ENCODE measurements around the gene CLEC9A.

DNA sequence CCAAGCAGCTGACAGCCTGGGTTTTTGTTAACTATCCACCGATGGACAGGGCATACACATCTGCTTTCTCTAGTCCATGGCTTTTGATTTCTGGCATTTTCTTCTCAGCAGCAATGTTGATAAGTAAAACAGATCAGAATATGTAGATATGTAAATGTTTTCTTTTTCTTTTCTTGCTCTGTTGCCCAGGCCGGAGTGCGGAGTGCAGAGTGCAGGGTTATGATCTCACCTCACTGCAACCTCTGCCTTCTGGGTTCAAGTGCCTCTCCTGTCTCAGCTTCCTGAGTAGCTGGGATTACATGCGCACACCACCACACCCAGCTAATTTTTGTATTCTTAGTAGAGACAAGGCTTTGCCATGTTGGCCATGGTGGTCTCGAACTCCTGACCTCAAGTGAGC, 27.9 kb downstream of the CLEC9A start:
- TF ChIP-seq CTCF (IDR thresholded peaks at IDR 0.05) (no peak), POLR2A (IDR thresholded peaks at IDR 0.05) (no peak)
